HG03469 (cell line): ENCODE data around the gene PDE6A.
"Not testable (repeated sequence)": the region's sequence is repeated elsewhere in the genome, so short reads cannot be mapped to it uniquely, and the experiment has no call there.

Source experiments
- ATAC-seq: cut with Tn5 transposase; IDR thresholded peaks from one replicate; pipeline ENCODE4 v1.9.1; 2021; ENCODE audit warnings: mild to moderate bottlenecking, moderate library complexity, moderate number of reproducible peaks; ENCODE audit not compliant: unreplicated experiment

The PDE6A gene

GRCh38 chr5:149870232-149870631, 74.4 kb downstream of the PDE6A start:
- no peak for ATAC-seq

DNA sequence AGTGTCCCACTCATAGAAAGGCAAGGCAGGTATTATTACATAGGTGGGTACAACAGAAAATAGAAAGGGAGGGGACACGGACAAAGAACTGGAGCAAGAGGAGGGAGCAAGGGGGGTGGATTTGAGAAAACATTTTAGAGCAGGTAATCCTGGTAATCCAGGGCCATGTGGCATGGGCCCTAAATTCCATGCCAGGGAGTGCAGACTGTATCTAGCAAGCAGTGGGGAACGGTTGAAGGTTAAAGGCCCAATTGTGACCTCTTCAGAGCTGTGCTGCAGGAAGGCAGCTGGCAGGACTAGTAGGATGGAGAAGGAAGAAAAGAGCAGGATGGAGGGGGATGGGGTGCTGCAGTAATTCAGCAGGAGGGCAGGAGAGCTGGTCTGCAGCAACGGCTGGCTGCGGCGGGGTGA, 75.2 kb downstream of the PDE6A start:
- ATAC-seq, result no peak

- no peak for ATAC-seq
These were observed 78.8 kb downstream of the PDE6A start for GRCh38 chr5:149865746-149866145.

DNA sequence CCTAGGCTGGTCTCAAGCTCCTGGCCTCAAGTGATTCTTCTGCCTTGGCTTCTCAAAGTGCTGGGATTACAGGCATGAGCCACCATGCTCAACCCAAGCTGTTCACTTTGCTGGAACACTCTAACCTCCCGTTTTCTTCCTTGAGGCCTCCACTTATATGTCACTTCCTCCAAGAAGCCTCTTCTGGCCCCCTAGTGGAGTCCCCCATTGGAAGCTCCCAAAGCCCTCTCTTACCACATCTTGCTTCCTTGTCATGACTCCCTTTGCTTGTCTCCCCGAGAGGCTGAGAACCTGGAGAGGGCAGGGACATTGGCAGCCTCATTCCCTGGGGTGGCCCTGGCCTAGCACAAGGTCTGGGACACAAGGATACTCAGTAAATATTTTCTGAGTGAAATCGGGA, 80.8 kb downstream of the PDE6A start:
- no peak for ATAC-seq

DNA sequence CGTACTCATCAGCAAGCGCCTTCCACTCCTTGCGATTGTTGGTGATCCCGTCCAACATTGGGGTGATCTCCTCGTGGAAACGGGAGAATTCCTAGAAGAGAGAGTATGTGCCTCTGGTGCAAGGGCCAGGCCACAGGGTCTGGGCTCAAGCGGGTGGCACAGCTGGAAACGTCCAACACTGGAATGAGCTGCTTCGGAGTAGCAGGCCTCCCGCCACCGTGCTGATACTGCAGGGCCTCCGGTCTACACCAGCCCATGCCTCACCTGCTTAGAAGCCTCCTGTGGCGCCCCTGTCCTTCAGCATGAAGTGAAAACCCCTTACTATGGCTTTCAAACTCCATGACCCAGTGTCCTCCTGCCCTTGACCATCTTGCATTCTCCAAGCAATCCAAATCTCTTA, 81.4 kb downstream of the PDE6A start:
- ATAC-seq, result no peak

DNA sequence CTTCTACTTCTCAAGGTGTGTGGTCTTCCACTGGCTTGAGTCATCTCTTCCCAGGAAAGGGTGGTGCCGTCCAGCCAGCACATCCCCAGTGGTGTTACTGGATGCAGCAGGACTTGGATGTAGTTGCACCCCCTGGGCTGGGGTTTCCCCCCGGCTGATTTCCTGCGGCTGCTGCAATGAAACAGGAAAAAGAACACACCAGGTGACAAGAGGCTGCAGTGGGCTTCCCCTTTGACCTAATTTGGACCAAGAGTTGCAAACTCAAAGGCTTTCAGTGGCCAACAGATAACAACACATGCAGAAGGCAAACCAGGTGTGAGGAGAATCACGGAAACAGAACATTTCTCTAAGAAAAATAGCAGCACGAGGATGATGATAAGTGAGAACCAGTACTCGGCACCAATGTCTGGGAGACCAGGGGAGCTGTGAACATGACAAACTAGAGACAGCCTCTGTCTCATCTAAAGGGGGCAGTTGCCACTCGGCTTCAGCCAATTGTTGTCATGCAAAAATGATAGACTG, 83.7 kb downstream of the PDE6A start:
- no peak for ATAC-seq

DNA sequence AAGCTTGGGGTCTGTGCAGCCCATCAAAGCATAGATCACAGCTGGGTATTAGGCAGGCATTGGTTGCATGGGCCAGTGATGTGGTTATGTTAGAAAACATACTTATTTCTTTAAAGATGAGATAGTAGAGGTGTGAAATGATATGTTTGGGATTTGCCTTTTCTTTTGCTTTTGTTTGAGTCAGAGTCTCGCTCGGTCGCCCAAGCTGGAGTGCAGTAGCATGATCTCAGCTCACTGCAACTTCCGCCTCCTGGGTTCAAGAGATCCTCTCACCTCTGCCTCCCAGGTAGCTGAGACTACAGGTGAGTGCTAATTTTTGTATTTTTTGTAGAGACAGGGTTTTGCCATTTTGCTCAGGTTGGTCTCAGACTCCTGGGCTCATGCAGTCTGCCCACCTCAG, 84.8 kb downstream of the PDE6A start:
- no peak for ATAC-seq

DNA sequence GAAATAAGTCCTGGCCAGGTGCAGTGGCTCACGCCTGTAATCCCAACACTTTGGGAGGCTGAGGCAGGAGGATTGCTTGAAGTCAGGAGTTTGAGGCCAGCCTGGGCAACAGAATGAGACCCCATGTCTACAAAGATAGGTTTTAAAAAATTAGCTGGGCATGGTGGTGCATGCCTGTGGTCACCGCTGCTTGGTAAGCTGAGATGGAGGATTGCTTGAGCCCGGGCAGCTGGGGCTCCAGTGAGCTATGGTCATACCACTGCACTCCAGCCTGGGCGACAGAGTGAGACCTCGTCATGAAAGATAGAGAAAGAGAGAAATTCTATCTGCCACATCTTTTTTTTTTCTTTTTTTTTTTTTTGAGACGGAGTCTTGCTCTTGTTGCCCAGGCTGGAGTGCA, 86.1 kb downstream of the PDE6A start:
- not testable (repeated sequence) for ATAC-seq

DNA sequence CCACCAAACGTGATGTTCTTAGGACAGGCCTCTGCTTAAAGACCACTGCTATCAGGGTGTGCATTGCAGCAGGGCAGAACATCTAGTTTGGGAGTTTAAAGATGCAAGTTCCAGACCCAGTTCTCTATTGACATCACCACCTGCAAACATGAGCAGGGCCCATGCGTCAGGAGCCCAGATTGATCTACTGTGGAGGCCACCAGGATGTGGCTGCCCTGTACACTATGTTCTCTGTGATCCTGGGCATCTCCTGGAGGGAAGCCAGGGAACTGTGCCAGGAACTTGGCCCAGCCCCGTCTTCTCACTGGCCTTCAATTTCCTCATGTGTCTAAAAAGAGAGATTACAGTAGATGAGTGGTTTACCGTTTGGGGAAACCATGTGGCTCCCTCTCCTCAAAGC, 87.1 kb downstream of the PDE6A start:
- ATAC-seq, result no peak

- no peak for ATAC-seq
These were observed 89.2 kb downstream of the PDE6A start for GRCh38 chr5:149855366-149855765.

- ATAC-seq, result no peak
These were observed 89.7 kb downstream of the PDE6A start for GRCh38 chr5:149854866-149855265.

GRCh38 chr5:149853701-149854100, 90.9 kb downstream of the PDE6A start:
- no peak for ATAC-seq

DNA sequence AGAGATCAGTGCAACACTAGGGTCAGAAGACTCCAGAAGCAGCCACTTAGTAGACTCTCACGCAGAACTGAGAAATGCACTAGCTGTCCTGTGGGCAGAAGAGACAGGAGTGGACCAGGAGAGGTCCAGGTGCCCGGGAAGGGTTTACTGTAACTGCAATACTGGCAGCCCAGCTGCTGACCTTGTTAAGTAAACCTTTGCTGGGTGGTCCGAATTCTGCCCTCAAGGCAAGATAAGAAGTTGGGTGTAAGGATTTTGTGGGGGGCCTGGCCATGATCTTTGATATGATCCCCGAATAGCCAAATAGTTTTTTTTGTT, 91.3 kb downstream of the PDE6A start:
- no peak for ATAC-seq

DNA sequence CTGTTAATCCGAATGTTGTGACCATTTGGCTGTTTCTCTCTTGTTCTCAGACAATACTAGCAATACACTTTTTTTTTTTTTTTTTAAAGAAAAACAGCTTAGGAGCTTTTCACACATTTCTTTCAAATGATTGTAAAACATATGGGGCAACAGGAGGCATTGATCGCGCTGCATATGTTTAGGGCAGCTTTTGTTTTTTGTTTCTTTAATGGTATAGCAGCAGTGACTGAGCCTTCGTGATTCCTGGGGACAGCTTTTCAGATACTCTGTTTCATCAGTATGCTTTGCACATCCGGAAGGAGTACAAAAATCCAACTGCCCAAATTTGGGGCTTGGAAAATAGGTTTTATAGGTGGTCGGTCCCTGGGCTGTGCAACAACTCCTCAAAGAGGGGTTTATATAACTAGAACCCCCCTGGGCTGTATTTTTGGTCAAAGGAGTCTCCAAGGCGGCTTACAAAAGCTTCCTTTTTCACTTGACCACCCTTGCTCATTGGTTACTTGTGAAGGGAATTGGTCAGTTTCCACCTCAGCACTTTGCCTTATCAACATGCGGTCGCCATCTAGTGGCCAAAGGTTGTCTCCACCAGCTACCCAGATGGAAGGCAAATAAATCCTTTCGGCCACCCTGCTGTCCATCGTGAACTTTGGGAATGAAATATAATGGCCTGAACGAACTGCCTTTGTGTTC, 91.8 kb downstream of the PDE6A start:
- ATAC-seq, result no peak

DNA sequence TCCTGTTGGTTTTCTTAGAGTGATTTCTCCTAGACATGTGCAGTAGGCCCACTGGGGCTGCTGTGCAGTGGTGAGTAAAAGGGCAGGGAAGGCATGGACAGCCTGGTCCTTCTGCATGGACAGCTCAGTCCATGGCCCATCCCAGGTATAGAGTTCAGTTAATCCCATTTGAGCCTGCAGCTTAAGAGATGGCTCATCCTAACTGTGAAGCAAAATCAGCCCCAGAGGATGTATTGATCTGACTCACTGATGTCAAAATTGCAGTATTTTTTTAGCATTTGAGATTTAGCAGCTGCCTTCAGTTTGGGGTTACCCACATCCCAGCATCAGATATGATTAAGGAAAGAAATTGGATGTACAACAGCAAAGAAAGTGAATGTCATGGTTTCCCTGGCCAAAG, 93.4 kb downstream of the PDE6A start:
- ATAC-seq, result no peak

DNA sequence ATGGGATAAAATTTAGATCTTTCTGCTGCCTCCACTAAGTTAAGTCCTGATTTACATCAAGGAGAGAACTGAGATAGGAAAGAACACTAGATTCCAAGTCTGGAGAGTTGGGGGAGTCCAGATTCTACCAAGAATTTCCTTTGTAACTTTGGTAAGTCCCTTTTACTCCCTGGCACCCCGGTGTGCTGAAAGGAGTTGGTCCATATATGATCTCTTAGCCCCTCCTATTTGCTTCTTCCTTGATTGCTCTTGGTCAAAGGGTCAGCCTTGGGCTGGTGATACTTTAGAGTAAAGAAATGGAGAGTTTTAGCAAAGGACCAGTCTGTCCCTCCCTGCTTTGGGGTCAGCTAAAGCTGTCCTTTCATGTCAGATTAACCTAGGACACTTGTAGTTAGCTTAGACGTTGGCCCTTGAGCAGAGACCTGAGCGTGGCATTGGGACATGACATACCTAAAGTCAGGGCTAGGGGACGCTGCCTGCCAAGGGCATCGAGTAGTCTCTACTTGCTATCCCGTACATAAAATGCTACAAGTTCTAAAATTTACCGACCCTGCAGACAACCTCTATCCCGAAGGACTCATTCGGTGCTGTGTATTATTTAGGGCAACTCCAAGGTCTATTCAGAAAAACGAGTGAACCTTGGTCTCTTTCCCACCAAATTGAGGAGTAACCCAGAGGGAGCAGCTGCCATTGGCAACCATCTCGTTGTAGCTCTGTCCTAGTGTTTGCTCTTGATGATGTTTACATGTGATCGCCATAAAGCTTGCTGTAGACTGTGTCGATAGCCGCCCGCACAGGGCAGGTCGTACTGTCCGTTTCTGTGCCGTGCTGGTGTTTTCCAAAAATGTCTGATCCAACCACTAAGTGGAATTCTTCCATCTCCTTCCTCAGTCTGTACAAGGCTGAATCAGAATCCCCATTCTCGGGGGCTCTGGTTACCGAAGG, 94.4 kb downstream of the PDE6A start:
- ATAC-seq, result no peak

DNA sequence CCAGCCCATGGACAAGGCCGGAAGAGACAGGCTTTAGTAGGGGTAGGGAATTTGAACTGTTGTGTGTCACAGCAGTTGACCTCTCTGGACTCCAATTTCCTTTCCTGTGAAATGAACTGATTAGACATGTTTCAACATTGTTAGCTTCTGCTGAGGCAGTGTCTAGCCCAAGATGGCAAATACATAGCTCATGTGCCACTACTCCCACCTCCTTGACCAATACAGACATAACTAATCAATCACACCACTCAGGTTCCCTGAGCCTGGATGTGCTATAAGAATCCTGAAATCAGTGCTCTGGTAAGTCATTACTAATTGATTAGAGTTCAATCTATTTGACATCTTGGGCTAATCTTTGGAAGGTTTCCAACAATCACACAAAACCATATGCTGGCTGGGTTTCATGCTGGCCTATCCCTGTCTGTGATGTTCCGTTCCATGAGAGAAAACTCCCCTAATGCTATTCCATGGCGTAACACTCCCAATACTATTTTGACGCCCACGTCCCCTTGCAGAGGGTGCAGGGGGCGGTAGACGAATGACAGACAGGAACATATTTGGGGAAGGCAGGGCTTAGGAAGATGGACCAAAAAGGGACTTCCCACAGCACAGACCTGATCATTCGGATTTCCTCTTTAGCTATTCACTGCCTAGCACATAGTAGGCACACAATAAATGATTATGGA, 95.2 kb downstream of the PDE6A start:
- ATAC-seq, result no peak

GRCh38 chr5:149847611-149848010, 97.0 kb downstream of the PDE6A start:
- ATAC-seq, result no peak

GRCh38 chr5:149846021-149846420, 98.6 kb downstream of the PDE6A start:
- ATAC-seq, result no peak

DNA sequence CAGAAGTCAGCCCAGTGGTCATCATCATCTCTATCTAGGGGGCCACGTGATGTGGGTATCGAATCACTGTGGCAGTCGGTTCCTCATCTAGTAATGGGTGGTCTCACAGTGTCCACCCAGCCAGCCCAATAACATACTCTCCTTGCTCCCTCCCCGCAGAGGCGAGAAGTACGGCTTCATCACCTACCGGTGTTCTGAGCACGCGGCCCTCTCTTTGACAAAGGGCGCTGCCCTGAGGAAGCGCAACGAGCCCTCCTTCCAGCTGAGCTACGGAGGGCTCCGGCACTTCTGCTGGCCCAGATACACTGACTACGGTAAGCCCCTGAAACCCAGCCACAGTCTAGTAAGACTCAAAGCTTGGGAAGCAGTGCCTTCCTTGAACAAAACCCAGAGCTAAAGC, 99.0 kb downstream of the PDE6A start:
- ATAC-seq, result no peak
